ENCODE data around the gene CNPY1. TPM values are rescaled to one million over a fixed set of nuclear protein-coding genes. Genes with fewer than 3 reads are reported as not detected.

The CNPY1 gene
- total RNA-seq, 1 experiment from 2014 or later: not detected

DNA sequence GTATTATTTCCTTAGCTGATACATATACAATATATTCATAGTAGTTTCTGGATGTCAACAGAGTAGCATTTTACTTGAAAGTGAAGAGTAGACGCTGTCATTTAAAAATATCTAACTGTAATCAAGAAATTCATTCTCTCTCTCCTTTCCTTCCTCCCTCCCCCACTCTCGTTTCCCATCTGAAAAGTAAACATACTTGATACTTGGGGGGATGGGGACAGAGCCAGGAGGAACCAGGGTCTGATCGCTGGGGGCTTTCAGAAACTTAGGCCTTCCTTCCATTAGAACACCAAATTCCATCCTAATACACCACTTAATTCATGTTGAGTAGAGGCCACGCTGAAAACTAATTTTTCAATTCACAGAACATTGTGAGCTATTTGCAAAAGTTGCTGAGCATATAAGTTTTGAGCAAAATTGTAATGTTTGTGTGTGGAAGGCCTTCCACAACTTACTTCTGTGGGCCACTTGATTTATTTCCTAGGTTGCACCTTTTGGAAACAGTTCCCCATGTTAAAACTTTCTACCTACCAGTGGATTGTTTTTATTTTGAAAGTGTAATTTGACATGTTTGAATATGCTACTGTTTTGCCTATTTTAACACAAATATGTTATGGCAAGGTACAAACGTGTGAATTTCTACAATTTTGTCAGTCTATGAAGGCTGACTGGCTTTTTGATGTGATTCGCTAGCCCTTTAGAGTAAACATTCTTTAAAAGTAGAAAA is 35.2 kb downstream of the CNPY1 start:
- no peak for ATAC-seq
- intact Hi-C loops (cut with micrococcal nuclease; ENCODE audit: unreplicated experiment) (no loop called here), in situ Hi-C loops (cut with HindIII; ENCODE audit: low pct_unique_long_range_greater_than_20kb, low sequenced_read_pairs) (no loop called here)
- no peaks in the 10 kb centered on the region for H3K36me3 ChIP-seq (ENCODE audit: control insufficient read depth, insufficient read depth, low read length)
- no peak overlapping the region for H3K27ac ChIP-seq (ENCODE audit: low read length)
- POLR2A ChIA-PET: no interaction called here
- no peaks in the 10 kb centered on the region for H3K9me3 ChIP-seq (ENCODE audit: control insufficient read depth, insufficient read depth, low read depth, low read length)
- TF ChIP-seq TCF7L2 (IDR thresholded peaks at IDR 0.05; ENCODE audit: low read depth, low read length) (no peak), CTCF (IDR thresholded peaks at IDR 0.05) (no peak), POLR2AphosphoS5 (IDR thresholded peaks at IDR 0.05; ENCODE audit: low read depth, low read length) (no peak), SIN3A (IDR thresholded peaks at IDR 0.05; ENCODE audit: borderline replicate concordance, insufficient read depth, low read depth, low read length) (no peak)
- TF ChIP-seq, protein P1, sequence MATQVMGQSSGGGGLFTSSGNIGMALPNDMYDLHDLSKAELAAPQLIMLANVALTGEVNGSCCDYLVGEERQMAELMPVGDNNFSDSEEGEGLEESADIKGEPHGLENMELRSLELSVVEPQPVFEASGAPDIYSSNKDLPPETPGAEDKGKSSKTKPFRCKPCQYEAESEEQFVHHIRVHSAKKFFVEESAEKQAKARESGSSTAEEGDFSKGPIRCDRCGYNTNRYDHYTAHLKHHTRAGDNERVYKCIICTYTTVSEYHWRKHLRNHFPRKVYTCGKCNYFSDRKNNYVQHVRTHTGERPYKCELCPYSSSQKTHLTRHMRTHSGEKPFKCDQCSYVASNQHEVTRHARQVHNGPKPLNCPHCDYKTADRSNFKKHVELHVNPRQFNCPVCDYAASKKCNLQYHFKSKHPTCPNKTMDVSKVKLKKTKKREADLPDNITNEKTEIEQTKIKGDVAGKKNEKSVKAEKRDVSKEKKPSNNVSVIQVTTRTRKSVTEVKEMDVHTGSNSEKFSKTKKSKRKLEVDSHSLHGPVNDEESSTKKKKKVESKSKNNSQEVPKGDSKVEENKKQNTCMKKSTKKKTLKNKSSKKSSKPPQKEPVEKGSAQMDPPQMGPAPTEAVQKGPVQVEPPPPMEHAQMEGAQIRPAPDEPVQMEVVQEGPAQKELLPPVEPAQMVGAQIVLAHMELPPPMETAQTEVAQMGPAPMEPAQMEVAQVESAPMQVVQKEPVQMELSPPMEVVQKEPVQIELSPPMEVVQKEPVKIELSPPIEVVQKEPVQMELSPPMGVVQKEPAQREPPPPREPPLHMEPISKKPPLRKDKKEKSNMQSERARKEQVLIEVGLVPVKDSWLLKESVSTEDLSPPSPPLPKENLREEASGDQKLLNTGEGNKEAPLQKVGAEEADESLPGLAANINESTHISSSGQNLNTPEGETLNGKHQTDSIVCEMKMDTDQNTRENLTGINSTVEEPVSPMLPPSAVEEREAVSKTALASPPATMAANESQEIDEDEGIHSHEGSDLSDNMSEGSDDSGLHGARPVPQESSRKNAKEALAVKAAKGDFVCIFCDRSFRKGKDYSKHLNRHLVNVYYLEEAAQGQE (IDR thresholded peaks at IDR 0.05; ENCODE audit: insufficient read depth in 1 of 2, low read depth in 2 of 2, low read length in 1 of 2): no peak
- BruUV-seq (replicated peaks): no TSS peak
- H3K27me3 ChIP-seq (ENCODE audit: control insufficient read depth, insufficient read depth, low read length): peaks cover 50% of the 10 kb centered on the region
- H3K4me3 ChIP-seq (ENCODE audit: low read depth in 2 of 2, low read length in 2 of 2): no peak overlapping the region
- no peak for DNase-seq (ENCODE audit: low read depth, low spot score)
- H3K4me1 ChIP-seq (ENCODE audit: control insufficient read depth, insufficient read depth, low read length): no peaks in the 10 kb centered on the region
- CTCF ChIA-PET: no interaction called here

GRCh38 chr7:155509725-155510551 is 36.4 kb downstream of the CNPY1 start:
- peak overlapping the region; percentile 48 to 49 for H3K4me3 ChIP-seq (ENCODE audit: low read depth in 2 of 2, low read length in 2 of 2)
- BruUV-seq (replicated peaks): no TSS peak
- ChIA-PET POLR2A (no interaction called here), CTCF (no interaction called here)
- TF ChIP-seq POLR2AphosphoS5 (IDR thresholded peaks at IDR 0.05; ENCODE audit: low read depth, low read length) (no peak), SIN3A (IDR thresholded peaks at IDR 0.05; ENCODE audit: borderline replicate concordance, insufficient read depth, low read depth, low read length) (no peak), TCF7L2 (IDR thresholded peaks at IDR 0.05; ENCODE audit: low read depth, low read length) (0 out of 2 replicates have a peak, but pooled peaks have one; percentile 38), CTCF (IDR thresholded peaks at IDR 0.05) (peak; percentile 56)
- TF ChIP-seq, protein P1 (IDR thresholded peaks at IDR 0.05; ENCODE audit: insufficient read depth in 1 of 2, low read depth in 2 of 2, low read length in 1 of 2): no peak
- peak; percentile 91 for ATAC-seq
- peaks cover 60% of the 10 kb centered on the region for H3K27me3 ChIP-seq (ENCODE audit: control insufficient read depth, insufficient read depth, low read length)
- H3K4me1 ChIP-seq (ENCODE audit: control insufficient read depth, insufficient read depth, low read length): no peaks in the 10 kb centered on the region
- H3K27ac ChIP-seq (ENCODE audit: low read length): no peak overlapping the region
- no peaks in the 10 kb centered on the region for H3K9me3 ChIP-seq (ENCODE audit: control insufficient read depth, insufficient read depth, low read depth, low read length)
- in situ Hi-C loops (cut with HindIII; ENCODE audit: low pct_unique_long_range_greater_than_20kb, low sequenced_read_pairs): no loop called here
- DNase-seq (ENCODE audit: low read depth, low spot score): no peak
- no peaks in the 10 kb centered on the region for H3K36me3 ChIP-seq (ENCODE audit: control insufficient read depth, insufficient read depth, low read length)
- intact Hi-C loops (cut with micrococcal nuclease; ENCODE audit: unreplicated experiment): no loop called here

Measured in Panc1 (cell line).